Panc1 (cell line): Measurements from ENCODE around the gene DPYSL3. TPM values are rescaled to one million over a fixed set of nuclear protein-coding genes. Genes with fewer than 3 reads are reported as not detected.

ENCODE experiments used
- ATAC-seq: fragments of 200-7000 bp; cut with Tn5 transposase; 2 replicates; pipeline ENCODE4 v1.9.1; 2020; ENCODE audit warnings: mild to moderate bottlenecking, moderate library complexity
- BruUV-seq: library from RNA; stranded (reverse); fragments of 400-500 nt; replicated peaks from 2 replicates; lab custom pipeline; 2021; lab: Mats Ljungman, UMichigan
- CTCF ChIA-PET: fragments of 300-600 bp; sonication (Branson Sonifier 250); formaldehyde crosslinking; loops from one replicate; lab custom pipeline; 2022; ENCODE audit warnings: antibody characterized with exemption; lab: Charles Lee
- POLR2A ChIA-PET: fragments of 300-600 bp; sonication (Branson Sonifier 250); formaldehyde crosslinking; loops from one replicate; lab custom pipeline; 2022; ENCODE audit warnings: antibody characterized with exemption; lab: Charles Lee
- DNase-seq: peaks from one replicate; pipeline ENCODE4 v3.0.0-alpha.2; 2010; ENCODE audit warnings: low read depth, low spot score
- H3K27ac ChIP-seq: 2 replicates; pipeline ENCODE4 v1.5.1; 2011; ENCODE audit warnings: mild to moderate bottlenecking, low read length, inconsistent platforms
- H3K27me3 ChIP-seq: fragments of 200-500 bp; sonication (Bioruptor generic); 2 replicates; pipeline ENCODE4 v1.6.0; 2014; ENCODE audit warnings: low read length, inconsistent platforms; ENCODE audit not compliant: control insufficient read depth, insufficient read depth
- H3K36me3 ChIP-seq: fragments of 200-500 bp; sonication (Bioruptor generic); 2 replicates; pipeline ENCODE4 v1.5.1; 2014; ENCODE audit warnings: inconsistent platforms, mild to moderate bottlenecking, low read length, moderate library complexity; ENCODE audit not compliant: control insufficient read depth, insufficient read depth
- H3K4me1 ChIP-seq: 2 replicates; pipeline ENCODE4 v1.5.1; 2011; ENCODE audit warnings: inconsistent platforms, mild to moderate bottlenecking, low read length, moderate library complexity; ENCODE audit not compliant: control insufficient read depth, insufficient read depth
- H3K4me3 ChIP-seq, 2 experiments: 2 replicates each; pipeline ENCODE4 v1.5.1; 2011 to 2012; ENCODE audit warnings: low read depth in 2 of 2, low read length in 2 of 2, mild to moderate bottlenecking in 2 of 2, inconsistent platforms in 1 of 2, moderate library complexity in 1 of 2
- H3K9me3 ChIP-seq: fragments of 200-500 bp; sonication (Bioruptor generic); 2 replicates; pipeline ENCODE4 v1.5.1; 2014; ENCODE audit warnings: low read depth, mild to moderate bottlenecking, inconsistent platforms, low read length, moderate library complexity; ENCODE audit not compliant: control insufficient read depth, insufficient read depth
- CTCF ChIP-seq: fragments of 450-650 bp; IDR thresholded peaks from 2 replicates; pipeline ENCODE4 v1.5.1; 2017; ENCODE audit warnings: mild to moderate bottlenecking
- POLR2AphosphoS5 ChIP-seq: IDR thresholded peaks from 2 replicates; pipeline ENCODE4 v1.6.1; 2012; ENCODE audit warnings: mild to moderate bottlenecking, low read depth, low read length, moderate library complexity
- REST ChIP-seq, 2 experiments: IDR thresholded peaks; 2 replicates each; pipeline ENCODE4 v1.6.1; 2011 to 2012; ENCODE audit warnings: low read depth in 2 of 2, control low read depth in 1 of 2, low read length in 1 of 2, mild to moderate bottlenecking in 1 of 2, moderate library complexity in 1 of 2; ENCODE audit not compliant: insufficient read depth in 1 of 2
- SIN3A ChIP-seq: IDR thresholded peaks from 2 replicates; pipeline ENCODE4 v1.6.1; 2012; ENCODE audit warnings: low read depth, mild to moderate bottlenecking, low read length, moderate library complexity, borderline replicate concordance; ENCODE audit not compliant: insufficient read depth
- TCF7L2 ChIP-seq: IDR thresholded peaks from 2 replicates; pipeline ENCODE4 v1.6.1; 2011; ENCODE audit warnings: mild to moderate bottlenecking, low read depth, low read length, inconsistent platforms
- in situ Hi-C: cut with HindIII; loops from 2 replicates; pipeline ENCODE4 v1.10.0; 2016; ENCODE audit warnings: low sequenced_read_pairs, low pct_unique_long_range_greater_than_20kb
- intact Hi-C: fragments of 100-400 bp; cut with micrococcal nuclease; formaldehyde crosslinking; loops from one replicate; pipeline ENCODE4 v1.10.0; 2022; ENCODE audit not compliant: unreplicated experiment
- total RNA-seq: library from RNA; stranded (reverse); gene quantifications from one replicate; pipeline ENCODE4 v1.2.1, GENCODE V29; 2021; ENCODE audit not compliant: unreplicated experiment

Gene DPYSL3
- total RNA-seq, 1 experiment from 2014 or later: 1.1 TPM

GRCh38 chr5:147427521-147428401, 82.1 kb downstream of the DPYSL3 start:
- Histone ChIP-seq H3K27ac (no peak overlapping the region), H3K9me3 (no peaks in the 10 kb centered on the region), H3K4me1 (no peaks in the 10 kb centered on the region), H3K4me3 (no peak overlapping the region), H3K27me3 (no peaks in the 10 kb centered on the region), H3K36me3 (no peaks in the 10 kb centered on the region)
- no TSS peak for BruUV-seq
- ATAC-seq: no peak
- ChIA-PET CTCF (no interaction called here), POLR2A (no interaction called here)
- no peak for DNase-seq
- TF ChIP-seq TCF7L2: no peak
- TF ChIP-seq CTCF: no peak
- TF ChIP-seq POLR2AphosphoS5: no peak
- no peak for TF ChIP-seq SIN3A
- no peak for TF ChIP-seq REST (IDR thresholded peaks at IDR 0.05; ENCODE audit: insufficient read depth in 1 of 2, low read depth in 2 of 2, low read length in 1 of 2)
- in situ Hi-C loops (no loop called here), intact Hi-C loops (no loop called here)

GRCh38 chr5:147426640-147427327, 83.1 kb downstream of the DPYSL3 start:
- Histone ChIP-seq H3K36me3 (no peaks in the 10 kb centered on the region), H3K27ac (no peak overlapping the region), H3K27me3 (no peaks in the 10 kb centered on the region), H3K4me3 (no peak overlapping the region), H3K4me1 (no peaks in the 10 kb centered on the region), H3K9me3 (no peaks in the 10 kb centered on the region)
- no peak for DNase-seq
- in situ Hi-C loops: no loop called here
- POLR2A ChIA-PET: no interaction called here
- intact Hi-C loops: no loop called here
- TF ChIP-seq TCF7L2 (no peak), CTCF (no peak), SIN3A (no peak)
- no TSS peak for BruUV-seq
- CTCF ChIA-PET: no interaction called here
- ATAC-seq: no peak
